CD4-positive, CD25-positive, alpha-beta regulatory T cell (primary cell): ENCODE data around the gene SLC45A1. TPM values are rescaled to one million over a fixed set of nuclear protein-coding genes. Genes with fewer than 3 reads are reported as not detected.

Experiments
- ATAC-seq, 2 donors: fragments of 150-1000 bp; cut with Tn5 transposase; one replicate each; pipeline ENCODE4 v1.10.0; 2021; ENCODE audit warnings: low read depth in 2 of 2, moderate number of reproducible peaks in 2 of 2, moderate library complexity in 1 of 2
- DNase-seq, 3 donors: peaks; one replicate each; pipeline versions ENCODE4 v3.0.0 to v3.0.0-alpha.2; 2012 to 2022; ENCODE audit warnings: mixed read lengths in 1 of 3
- H3K27ac ChIP-seq: one replicate; pipeline ENCODE4 v1.7.0; 2013; ENCODE audit warnings: mild to moderate bottlenecking, low read length; ENCODE audit not compliant: insufficient read depth, poor library complexity, severe bottlenecking
- H3K27me3 ChIP-seq: one replicate; pipeline ENCODE4 v1.7.0; 2013; ENCODE audit warnings: low read length; ENCODE audit not compliant: control insufficient read depth, insufficient read depth
- H3K36me3 ChIP-seq: one replicate; pipeline ENCODE4 v1.7.0; 2013; ENCODE audit warnings: mild to moderate bottlenecking, low read length, moderate library complexity; ENCODE audit not compliant: control insufficient read depth, insufficient read depth
- H3K4me1 ChIP-seq: 2 replicates; pipeline ENCODE4 v1.7.0; 2013; ENCODE audit warnings: mild to moderate bottlenecking, low read length; ENCODE audit not compliant: insufficient read depth, control insufficient read depth, poor library complexity, severe bottlenecking
- H3K4me3 ChIP-seq: one replicate; pipeline ENCODE4 v1.7.0; 2013; ENCODE audit warnings: low read depth, mild to moderate bottlenecking, low read length, moderate library complexity
- H3K9me3 ChIP-seq, 2 experiments: 1 replicate in 1 of 2; 2 replicates in 1 of 2; pipeline ENCODE4 v1.7.0; 2013; ENCODE audit warnings: low read length in 2 of 2, mild to moderate bottlenecking in 1 of 2, moderate library complexity in 1 of 2; ENCODE audit not compliant: control insufficient read depth in 2 of 2
- H3K27ac Mint-ChIP-seq, 3 donors: one replicate each; pipeline ENCODE4 v1.8.0; 2020 to 2022; ENCODE audit warnings: mild to moderate bottlenecking in 3 of 3, mixed read lengths in 3 of 3, moderate library complexity in 2 of 3
- H3K27me3 Mint-ChIP-seq: one replicate; pipeline ENCODE4 v1.8.0; 2022; ENCODE audit warnings: mild to moderate bottlenecking, mixed read lengths
- H3K36me3 Mint-ChIP-seq: one replicate; pipeline ENCODE4 v1.8.0; 2020; ENCODE audit warnings: mixed read lengths
- H3K4me1 Mint-ChIP-seq, 4 donors: one replicate each; pipeline ENCODE4 v1.8.0; 2020 to 2022; ENCODE audit warnings: mixed read lengths in 4 of 4, mild to moderate bottlenecking in 1 of 4
- H3K4me3 Mint-ChIP-seq, 4 donors: one replicate each; pipeline ENCODE4 v1.8.0; 2020 to 2022; ENCODE audit warnings: mild to moderate bottlenecking in 4 of 4, mixed read lengths in 4 of 4, moderate library complexity in 3 of 4
- H3K9me3 Mint-ChIP-seq, 7 donors: one replicate each; pipeline ENCODE4 v1.8.0; 2020 to 2022; ENCODE audit warnings: mixed read lengths in 7 of 7, mild to moderate bottlenecking in 3 of 7, moderate library complexity in 2 of 7
- polyA plus RNA-seq, 4 donors: library from polyadenylated mRNA; unstranded; fragments of 300-500 nt; fragmentation: Illumina TruSeq; gene quantifications; one replicate each; pipeline ENCODE4 v1.2.3, GENCODE V29; 2021
- total RNA-seq: library from RNA; stranded (reverse); gene quantifications from one replicate; pipeline ENCODE4 v1.2.3, GENCODE V29; 2022

The SLC45A1 gene
- total and polyA plus RNA-seq, 5 donors from 2014 or later, result 0.47 to 1.4 (median 0.68) TPM

DNA sequence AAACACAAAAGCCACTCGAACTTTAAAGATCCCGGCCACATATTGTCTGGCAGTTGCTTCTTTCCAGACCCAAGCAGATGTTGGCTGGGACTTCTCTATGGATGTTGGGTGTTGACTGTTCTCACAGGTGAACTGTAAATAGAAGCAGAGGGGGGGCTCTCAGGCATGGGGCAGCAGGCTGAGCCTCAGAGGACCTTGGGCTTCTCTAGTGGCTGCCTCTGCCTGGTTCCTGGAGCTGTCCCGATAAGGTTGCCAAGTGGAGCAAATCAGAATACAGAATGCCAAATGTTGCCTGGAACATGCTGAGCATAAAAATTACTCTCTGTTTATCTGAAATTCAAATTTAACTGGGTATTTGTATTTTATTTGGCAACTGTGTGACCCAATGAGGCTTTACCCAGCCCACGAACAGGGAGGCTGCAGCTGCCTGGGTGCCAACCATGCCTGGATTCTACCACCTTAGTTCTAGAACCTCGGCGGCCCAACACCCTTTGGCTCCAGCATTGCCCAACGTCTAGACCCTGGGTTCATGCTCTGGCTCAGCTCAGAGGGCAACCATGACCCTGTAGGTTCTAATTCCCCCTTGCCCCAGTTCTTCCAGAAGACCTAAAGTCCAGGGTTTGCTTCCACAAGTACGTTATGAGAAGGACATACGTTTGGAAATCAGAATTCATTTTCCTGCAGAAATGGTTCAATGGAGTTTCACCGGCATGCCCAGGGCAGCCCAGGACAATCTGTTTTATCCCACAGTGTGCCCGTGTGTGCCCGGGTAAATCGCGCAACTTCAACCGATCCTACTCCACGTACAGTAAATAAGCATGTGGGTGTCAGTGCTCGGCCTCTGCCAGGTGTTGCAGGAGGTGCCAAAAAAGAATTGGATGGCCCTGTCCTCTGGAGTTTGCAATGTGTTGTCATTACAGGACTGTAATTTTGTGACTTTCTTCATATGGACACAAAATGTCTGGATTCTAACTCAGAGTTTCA, 5.4 kb upstream of the SLC45A1 start:
- no peaks in the 10 kb centered on the region for H3K36me3 ChIP-seq
- Mint-ChIP-seq H3K27me3 (peaks cover 28% of the 10 kb centered on the region), H3K36me3 (no peaks in the 10 kb centered on the region), H3K4me3 (no peak overlapping the region), H3K9me3 (peaks cover 0 to 4% (median 0%) of the 10 kb centered on the region in 7 donors), H3K4me1 (peaks cover 0 to 17% (median 5%) of the 10 kb centered on the region in 4 donors), H3K27ac (no peak overlapping the region)
- no peak overlapping the region for H3K27ac ChIP-seq
- DNase-seq (no peak), ATAC-seq (no peak)
- H3K4me3 ChIP-seq, result no peak overlapping the region
- peaks cover 2% of the 10 kb centered on the region for H3K4me1 ChIP-seq
- H3K9me3 ChIP-seq, result no peaks in the 10 kb centered on the region
- H3K27me3 ChIP-seq, result no peaks in the 10 kb centered on the region

DNA sequence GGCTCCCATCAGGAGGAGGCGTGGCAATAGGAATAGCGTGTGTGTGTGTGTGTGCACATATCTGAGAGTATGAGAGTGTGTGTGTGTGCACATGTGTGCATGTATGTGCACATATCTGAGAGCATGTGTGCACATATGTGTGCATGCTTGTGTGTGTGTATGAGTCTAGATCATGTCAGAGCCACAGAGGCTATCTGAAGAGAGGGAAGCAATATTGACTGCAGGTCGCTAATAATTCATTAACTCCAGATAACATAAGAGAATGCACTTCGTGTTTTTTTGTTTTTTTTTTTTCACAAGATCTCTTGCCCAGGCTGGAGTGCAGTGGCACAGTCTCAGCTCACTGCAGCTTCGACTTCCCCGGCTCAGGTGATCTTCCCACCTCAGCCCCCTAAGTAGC, 4.7 kb upstream of the SLC45A1 start:
- ATAC-seq, result no peak
- H3K4me1 ChIP-seq, result peaks cover 8% of the 10 kb centered on the region
- DNase-seq, result no peak

DNA sequence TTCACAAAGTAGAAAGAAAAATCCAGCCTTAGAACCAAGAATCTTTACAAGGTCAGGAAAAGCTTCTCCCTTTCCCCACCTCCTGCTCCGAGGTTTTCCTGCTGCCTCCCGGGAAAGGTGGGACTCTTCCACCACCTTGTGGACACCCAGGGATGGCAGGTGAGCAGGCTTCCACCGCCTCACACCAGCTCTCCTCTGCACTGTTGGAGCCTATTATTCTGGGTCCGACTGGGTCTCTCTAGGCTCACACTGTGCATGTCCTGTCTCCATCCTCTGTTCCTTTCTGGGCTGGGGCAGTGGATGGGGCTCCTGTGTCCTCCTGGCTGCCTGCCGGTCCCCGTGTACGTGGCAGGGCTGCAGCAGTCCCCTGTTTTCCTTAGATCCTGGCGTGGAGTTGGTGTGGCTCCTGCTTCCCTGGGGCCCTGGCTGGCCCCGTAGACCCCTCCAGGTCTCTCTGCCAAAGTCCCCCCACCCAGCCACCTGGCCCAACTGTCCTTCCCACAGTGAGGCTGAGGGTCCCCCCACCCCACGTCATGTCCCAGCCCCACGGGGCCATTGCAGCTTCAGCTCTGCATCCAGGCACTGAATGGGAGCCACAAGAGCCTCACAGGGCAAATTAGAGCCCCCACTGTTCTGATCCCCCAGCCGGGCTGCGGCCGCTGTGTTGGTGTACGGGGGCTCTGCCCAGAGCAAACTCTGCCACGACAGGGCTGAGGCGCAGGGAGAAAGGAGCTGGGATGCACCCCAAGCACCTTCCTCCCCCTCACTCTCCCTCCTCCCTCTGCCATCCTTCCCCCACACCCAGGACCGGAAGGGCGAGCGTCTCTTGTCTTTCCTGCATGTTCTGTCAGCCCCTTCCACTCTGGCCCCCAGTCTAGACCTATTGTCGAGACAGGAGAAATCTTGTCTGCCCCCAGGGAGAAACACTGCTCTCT, 3.3 kb upstream of the SLC45A1 start:
- no peaks in the 10 kb centered on the region for H3K9me3 ChIP-seq
- no peak overlapping the region for H3K4me3 ChIP-seq
- no peaks in the 10 kb centered on the region for H3K36me3 ChIP-seq
- Mint-ChIP-seq H3K4me1 (peaks cover 0 to 25% (median 11%) of the 10 kb centered on the region in 4 donors), H3K36me3 (no peaks in the 10 kb centered on the region), H3K4me3 (peak overlapping the region in 1 of 4 donors; percentile 51), H3K27me3 (peaks cover 21% of the 10 kb centered on the region), H3K27ac (no peak overlapping the region), H3K9me3 (peaks cover 0 to 4% (median 0%) of the 10 kb centered on the region in 7 donors)
- no peak overlapping the region for H3K27ac ChIP-seq
- H3K4me1 ChIP-seq, result peaks cover 13% of the 10 kb centered on the region
- DNase-seq (peak; percentile 28 to 54 (median 32)), ATAC-seq (peak in 1 of 2 donors; percentile 33)
- no peaks in the 10 kb centered on the region for H3K27me3 ChIP-seq

More for the DNA sequence above, 4.7 kb upstream of the SLC45A1 start:
- H3K36me3 ChIP-seq, result no peaks in the 10 kb centered on the region
- H3K27ac ChIP-seq, result no peak overlapping the region
- Mint-ChIP-seq H3K4me3 (no peak overlapping the region), H3K9me3 (peaks cover 0 to 4% (median 0%) of the 10 kb centered on the region in 7 donors), H3K27ac (no peak overlapping the region), H3K36me3 (no peaks in the 10 kb centered on the region), H3K4me1 (peaks cover 0 to 18% (median 5%) of the 10 kb centered on the region in 4 donors), H3K27me3 (peaks cover 21% of the 10 kb centered on the region)
- no peak overlapping the region for H3K4me3 ChIP-seq
- no peaks in the 10 kb centered on the region for H3K9me3 ChIP-seq
- no peaks in the 10 kb centered on the region for H3K27me3 ChIP-seq

DNA sequence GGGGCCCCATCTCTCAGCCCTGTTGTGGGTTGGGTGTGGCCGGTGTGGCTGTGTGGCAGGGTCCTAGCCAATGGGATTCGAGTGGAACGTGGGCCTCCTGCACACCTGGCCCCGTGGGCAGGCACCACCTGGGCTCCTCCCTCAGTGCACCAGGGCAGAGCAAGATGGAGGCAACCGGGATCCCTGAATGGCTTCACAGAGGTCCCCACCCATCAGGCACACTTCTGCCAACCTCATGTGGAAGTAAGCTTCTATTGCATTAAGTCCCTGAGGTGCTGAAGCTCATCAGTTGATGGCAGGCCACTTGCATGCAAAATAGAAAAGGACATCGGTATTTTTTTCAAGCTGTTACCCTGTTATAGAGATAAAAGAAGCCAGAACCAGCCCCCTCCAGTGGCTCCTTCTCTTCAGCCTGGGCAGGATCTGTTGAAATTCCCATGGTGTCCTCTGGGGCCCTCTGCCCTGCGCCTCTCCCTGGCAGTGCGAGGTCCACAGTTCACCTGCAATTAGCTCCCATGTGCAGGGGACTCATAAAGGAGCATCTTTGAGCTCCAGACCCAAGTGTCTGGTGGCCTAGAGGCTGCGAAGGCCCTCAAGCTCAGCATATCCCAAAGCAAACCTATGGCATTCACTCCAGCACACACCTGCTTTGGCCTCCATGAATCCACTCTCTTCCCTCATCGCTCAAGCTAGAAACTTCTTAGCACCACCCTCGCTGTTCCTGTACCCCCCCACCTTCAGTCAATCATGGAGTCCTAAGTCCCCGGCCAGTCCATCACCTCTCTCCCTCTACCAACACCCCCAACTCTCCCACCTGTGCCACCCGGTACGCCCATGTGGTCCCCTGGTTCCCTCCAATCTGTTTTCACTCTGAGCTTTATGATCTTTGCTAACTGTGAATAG, 2.1 kb upstream of the SLC45A1 start:
- Mint-ChIP-seq H3K9me3 (peaks cover 0 to 2% (median 0%) of the 10 kb centered on the region in 7 donors), H3K36me3 (no peaks in the 10 kb centered on the region), H3K4me3 (peak overlapping the region in 2 of 4 donors; percentile 16 to 43), H3K27ac (peak overlapping the region in 1 of 3 donors; percentile 29), H3K4me1 (peaks cover 0 to 27% (median 11%) of the 10 kb centered on the region in 4 donors), H3K27me3 (peaks cover 21% of the 10 kb centered on the region)
- Histone ChIP-seq H3K9me3 (no peaks in the 10 kb centered on the region), H3K36me3 (no peaks in the 10 kb centered on the region), H3K27me3 (no peaks in the 10 kb centered on the region), H3K4me1 (peaks cover 13% of the 10 kb centered on the region), H3K27ac (no peak overlapping the region), H3K4me3 (no peak overlapping the region)
- ATAC-seq (no peak), DNase-seq (no peak)

DNA sequence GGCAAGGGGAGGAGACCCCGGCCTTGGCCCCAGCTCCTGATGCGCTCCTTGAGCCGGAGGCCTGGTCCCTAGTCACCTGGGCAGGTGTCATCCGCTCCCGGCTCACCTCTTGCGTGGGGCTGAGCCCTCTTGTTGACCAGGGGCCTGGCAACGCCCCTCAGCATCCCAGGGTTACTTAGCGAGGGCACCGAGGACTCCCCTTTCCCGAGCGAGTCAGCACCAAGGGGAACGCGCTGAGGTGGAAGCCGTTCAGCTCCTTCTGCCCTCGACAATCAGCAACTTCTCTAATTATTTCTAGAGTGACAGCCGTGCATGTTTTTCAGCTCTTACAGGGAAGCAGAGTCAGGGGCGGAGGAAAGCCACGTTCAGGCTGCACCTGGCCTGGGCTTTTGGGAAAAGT, 522 bp downstream of the SLC45A1 start:
- Histone ChIP-seq H3K4me3 (peak overlapping the region; percentile 19), H3K4me1 (peaks cover 13% of the 10 kb centered on the region), H3K27ac (no peak overlapping the region), H3K36me3 (no peaks in the 10 kb centered on the region), H3K9me3 (no peaks in the 10 kb centered on the region), H3K27me3 (no peaks in the 10 kb centered on the region)
- H3K27me3 Mint-ChIP-seq, result peaks cover 21% of the 10 kb centered on the region
- H3K4me3 Mint-ChIP-seq, result peak overlapping the region; percentile 62 to 87 (median 84)
- H3K4me1 Mint-ChIP-seq, result peaks cover 0 to 27% (median 10%) of the 10 kb centered on the region in 4 donors
- H3K36me3 Mint-ChIP-seq, result no peaks in the 10 kb centered on the region
- H3K9me3 Mint-ChIP-seq, result peaks cover 0 to 2% (median 0%) of the 10 kb centered on the region in 7 donors
- DNase-seq (peak in 1 of 3 donors; percentile 14), ATAC-seq (peak in 1 of 2 donors; percentile 18)
- H3K27ac Mint-ChIP-seq, result peak overlapping the region in 2 of 3 donors; percentile 82

DNA sequence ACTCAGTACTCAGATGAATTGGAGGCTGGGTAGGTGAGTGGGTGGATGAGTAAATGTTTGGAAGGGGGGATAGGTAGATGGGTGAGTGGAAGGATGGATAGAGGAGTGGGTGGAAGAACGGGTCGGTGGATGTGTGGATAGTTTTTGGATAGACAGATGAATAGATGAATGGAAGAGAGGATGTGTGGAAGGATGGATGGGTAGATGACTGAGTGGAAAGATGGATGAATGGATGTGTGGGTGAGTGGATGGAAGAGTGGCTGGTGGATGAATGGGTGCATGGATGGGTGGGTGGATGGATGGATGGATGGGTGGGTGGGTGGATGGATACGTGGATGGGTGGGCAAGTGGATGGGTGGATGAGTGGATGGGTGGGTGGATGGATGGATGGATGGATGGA, 3.7 kb downstream of the SLC45A1 start:
- Histone ChIP-seq H3K27me3 (no peaks in the 10 kb centered on the region), H3K4me1 (peaks cover 13% of the 10 kb centered on the region), H3K9me3 (no peaks in the 10 kb centered on the region), H3K36me3 (no peaks in the 10 kb centered on the region), H3K27ac (no peak overlapping the region), H3K4me3 (no peak overlapping the region)
- Mint-ChIP-seq H3K9me3 (peaks cover 0 to 2% (median 0%) of the 10 kb centered on the region in 7 donors), H3K27ac (no peak overlapping the region), H3K36me3 (no peaks in the 10 kb centered on the region), H3K27me3 (peaks cover 5% of the 10 kb centered on the region), H3K4me3 (no peak overlapping the region), H3K4me1 (peaks cover 0 to 11% (median 6%) of the 10 kb centered on the region in 4 donors)
- ATAC-seq, result no peak
- DNase-seq, result no peak
